ENCODE results near the gene KCTD4. TPM values are rescaled to one million over a fixed set of nuclear protein-coding genes. Genes with fewer than 3 reads are reported as not detected.
A peak's percentile ranks its signal among the peaks of the same experiment; 100 is the strongest.

Gene KCTD4
- total RNA-seq, 4 donors from 2014 or later: not detected

DNA sequence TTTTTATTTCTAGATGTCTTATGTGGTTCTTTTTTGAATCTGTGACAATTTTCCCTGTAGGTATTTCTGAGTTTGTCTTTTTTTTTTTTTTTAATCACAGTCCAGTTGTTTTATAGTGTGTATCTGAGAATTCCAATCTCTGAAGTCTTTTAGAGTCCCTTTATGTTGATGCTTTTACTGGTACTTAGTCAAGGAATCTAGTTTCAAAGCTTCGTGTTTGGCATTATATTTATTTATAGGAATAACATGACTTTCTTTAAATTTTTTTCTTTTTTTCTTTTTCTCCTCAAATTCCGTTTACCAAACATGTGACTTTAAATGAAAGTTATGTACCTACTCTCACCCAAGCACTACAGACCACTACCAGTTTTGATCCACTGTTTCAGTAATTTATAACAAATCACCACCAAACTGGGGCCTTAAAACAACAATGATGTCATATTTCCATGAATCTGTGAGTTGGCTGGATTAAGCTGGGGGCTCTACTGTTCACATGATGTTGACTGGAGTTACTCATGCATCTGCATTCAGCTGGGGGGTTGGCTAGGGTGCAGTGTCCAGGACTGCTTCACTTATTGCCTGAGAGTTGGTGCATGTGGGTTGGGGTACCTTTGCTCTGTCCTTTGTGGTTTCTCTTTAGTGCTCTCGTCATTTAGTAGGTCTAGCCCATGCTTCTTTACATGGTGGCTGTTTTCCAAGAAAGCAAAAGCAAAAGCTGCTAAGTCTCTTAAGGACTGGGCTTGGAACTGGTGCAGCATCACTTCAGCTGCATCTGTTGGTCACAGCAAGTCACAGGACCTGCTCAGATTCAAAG, 22.3 kb downstream of the KCTD4 start:
- in situ Hi-C loops (cut with MboI; ENCODE audit: low sequenced_read_pairs in 4 of 4): loop anchor here in 1 of 4 donors (10.0 kb wide), 1 partner anchor 56 kb away; no protein-coding TSS in a partner anchor
- ATAC-seq (no peak), DNase-seq (no peak)
- no peaks in the 10 kb centered on the region for H3K9me3 ChIP-seq
- no peaks in the 10 kb centered on the region for H3K27me3 ChIP-seq
- no peak overlapping the region for H3K4me3 ChIP-seq
- TF ChIP-seq, protein P1, sequence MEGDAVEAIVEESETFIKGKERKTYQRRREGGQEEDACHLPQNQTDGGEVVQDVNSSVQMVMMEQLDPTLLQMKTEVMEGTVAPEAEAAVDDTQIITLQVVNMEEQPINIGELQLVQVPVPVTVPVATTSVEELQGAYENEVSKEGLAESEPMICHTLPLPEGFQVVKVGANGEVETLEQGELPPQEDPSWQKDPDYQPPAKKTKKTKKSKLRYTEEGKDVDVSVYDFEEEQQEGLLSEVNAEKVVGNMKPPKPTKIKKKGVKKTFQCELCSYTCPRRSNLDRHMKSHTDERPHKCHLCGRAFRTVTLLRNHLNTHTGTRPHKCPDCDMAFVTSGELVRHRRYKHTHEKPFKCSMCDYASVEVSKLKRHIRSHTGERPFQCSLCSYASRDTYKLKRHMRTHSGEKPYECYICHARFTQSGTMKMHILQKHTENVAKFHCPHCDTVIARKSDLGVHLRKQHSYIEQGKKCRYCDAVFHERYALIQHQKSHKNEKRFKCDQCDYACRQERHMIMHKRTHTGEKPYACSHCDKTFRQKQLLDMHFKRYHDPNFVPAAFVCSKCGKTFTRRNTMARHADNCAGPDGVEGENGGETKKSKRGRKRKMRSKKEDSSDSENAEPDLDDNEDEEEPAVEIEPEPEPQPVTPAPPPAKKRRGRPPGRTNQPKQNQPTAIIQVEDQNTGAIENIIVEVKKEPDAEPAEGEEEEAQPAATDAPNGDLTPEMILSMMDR (IDR thresholded peaks at IDR 0.05 in 4 of 5, conservative IDR thresholded peaks at IDR 0.05 in 1 of 5): no peak
- no peak for TF ChIP-seq POLR2A (IDR thresholded peaks at IDR 0.05)
- H3K27ac ChIP-seq: no peak overlapping the region
- intact Hi-C loops (cut with DNase I; ENCODE audit: low total_unique reads): no loop called here
- H3K4me1 ChIP-seq: no peaks in the 10 kb centered on the region
- no peaks in the 10 kb centered on the region for H3K36me3 ChIP-seq

DNA sequence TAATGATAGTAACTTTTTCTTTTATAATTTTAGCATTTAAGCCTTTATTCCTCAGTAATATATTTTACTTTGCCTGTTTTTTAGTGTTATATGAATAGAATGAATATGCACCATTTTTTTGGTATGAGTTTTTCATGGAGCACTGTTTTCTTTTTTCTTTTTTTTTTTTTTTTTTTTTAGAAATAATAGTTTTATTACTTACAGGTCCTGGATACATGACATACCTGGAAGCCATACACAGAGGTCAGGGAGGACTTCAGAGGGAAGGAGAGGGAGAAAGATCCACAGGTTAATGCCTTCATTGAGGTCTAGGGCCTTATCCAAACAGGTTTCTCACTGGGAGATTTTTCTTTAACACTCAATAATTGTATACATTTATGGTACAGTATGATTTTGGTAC, 26.4 kb downstream of the KCTD4 start:
- Histone ChIP-seq H3K4me1 (no peaks in the 10 kb centered on the region), H3K4me3 (no peak overlapping the region), H3K9me3 (no peaks in the 10 kb centered on the region), H3K27me3 (no peaks in the 10 kb centered on the region), H3K36me3 (no peaks in the 10 kb centered on the region), H3K27ac (no peak overlapping the region)
- ATAC-seq: no peak
- TF ChIP-seq, protein P1 (IDR thresholded peaks at IDR 0.05 in 4 of 5, conservative IDR thresholded peaks at IDR 0.05 in 1 of 5): no peak
- no peak for TF ChIP-seq POLR2A (IDR thresholded peaks at IDR 0.05)
- DNase-seq: no peak
- intact Hi-C loops (cut with DNase I; ENCODE audit: low total_unique reads) (no loop called here), in situ Hi-C loops (cut with MboI; ENCODE audit: low sequenced_read_pairs in 4 of 4) (loop anchor here in 1 of 4 donors (10.0 kb wide), 1 partner anchor 60 kb away; no protein-coding TSS in a partner anchor)

DNA sequence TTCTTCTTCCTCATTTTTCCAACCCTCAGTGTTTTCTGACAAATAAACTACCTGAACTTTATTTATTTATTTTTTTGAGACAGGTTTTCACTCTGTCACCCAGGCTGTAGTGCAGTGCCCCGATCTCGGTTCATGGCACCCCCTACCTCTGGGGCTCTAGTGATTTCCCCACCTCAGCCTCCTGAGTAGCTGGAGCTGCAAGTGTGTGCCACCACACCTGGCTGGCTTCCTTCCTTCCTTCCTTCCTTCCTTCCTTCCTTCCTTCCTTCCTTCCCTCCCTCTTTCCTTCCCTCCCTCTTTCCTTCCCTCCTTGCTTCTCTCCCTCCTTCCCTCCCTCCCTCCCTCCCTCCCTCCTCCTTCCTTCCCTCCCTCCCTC, 32.3 kb downstream of the KCTD4 start:
- no peaks in the 10 kb centered on the region for H3K36me3 ChIP-seq
- H3K4me3 ChIP-seq: no peak overlapping the region
- no peak overlapping the region for H3K27ac ChIP-seq
- intact Hi-C loops (cut with DNase I; ENCODE audit: low total_unique reads): no loop called here
- TF ChIP-seq, protein P1 (IDR thresholded peaks at IDR 0.05 in 4 of 5, conservative IDR thresholded peaks at IDR 0.05 in 1 of 5): no peak
- TF ChIP-seq POLR2A (IDR thresholded peaks at IDR 0.05): no peak
- H3K4me1 ChIP-seq: no peaks in the 10 kb centered on the region
- in situ Hi-C loops (cut with MboI; ENCODE audit: low sequenced_read_pairs in 4 of 4): no loop called here
- no peak for ATAC-seq
- no peaks in the 10 kb centered on the region for H3K27me3 ChIP-seq
- no peak for DNase-seq
- H3K9me3 ChIP-seq: no peaks in the 10 kb centered on the region

DNA sequence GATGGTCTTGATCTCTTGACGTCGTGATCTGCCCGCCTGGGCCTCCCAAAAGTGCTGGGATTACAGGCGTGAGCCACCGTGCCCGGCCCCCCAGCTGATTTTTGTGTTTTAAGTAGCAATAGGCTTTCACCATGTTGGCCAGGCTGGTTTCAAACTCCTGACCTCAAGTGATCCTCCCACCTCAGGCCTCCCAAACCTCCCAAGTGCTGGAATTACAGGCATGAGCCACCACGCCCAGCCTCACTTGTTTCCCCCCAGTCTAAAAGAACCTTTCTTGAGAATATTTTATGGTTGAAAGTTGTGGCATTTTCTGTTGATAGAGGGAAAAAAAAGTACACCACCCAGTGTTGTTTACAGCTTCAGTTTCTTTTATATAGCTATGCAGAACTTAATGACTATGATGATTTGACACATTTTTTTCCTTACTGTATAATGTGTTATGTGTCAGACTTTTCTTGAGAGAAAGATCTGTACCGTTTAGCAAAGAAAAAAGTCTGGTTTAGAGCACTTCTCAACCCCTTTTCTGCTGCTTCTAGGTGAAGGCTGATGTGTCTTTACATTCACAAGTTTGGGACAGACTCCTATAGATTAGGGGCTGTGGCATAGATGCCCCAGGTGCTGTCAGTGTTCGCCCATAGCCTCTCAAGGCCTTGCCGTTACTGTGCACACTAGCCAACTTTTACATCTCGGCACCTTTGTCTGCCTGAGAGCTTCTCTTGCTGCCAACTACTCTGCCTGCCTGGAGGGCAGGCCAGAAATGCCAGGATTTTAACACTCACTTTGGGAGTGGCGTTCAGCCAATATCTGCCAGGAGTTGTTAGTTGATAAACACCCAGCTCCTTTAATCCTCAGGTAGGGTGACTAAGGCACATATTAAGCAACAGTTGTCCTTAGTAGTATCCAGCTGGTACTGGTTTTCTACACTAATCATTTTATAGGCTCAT, 33.0 kb downstream of the KCTD4 start:
- no peaks in the 10 kb centered on the region for H3K27me3 ChIP-seq
- intact Hi-C loops (cut with DNase I; ENCODE audit: low total_unique reads): no loop called here
- no peaks in the 10 kb centered on the region for H3K36me3 ChIP-seq
- no peak overlapping the region for H3K4me3 ChIP-seq
- ATAC-seq (peak; percentile 68 to 69), DNase-seq (peak in 1 of 2 donors; percentile 4)
- no peak overlapping the region for H3K27ac ChIP-seq
- no peaks in the 10 kb centered on the region for H3K4me1 ChIP-seq
- TF ChIP-seq, protein P1 (IDR thresholded peaks at IDR 0.05 in 4 of 5, conservative IDR thresholded peaks at IDR 0.05 in 1 of 5): no peak
- TF ChIP-seq POLR2A (IDR thresholded peaks at IDR 0.05): no peak
- no peaks in the 10 kb centered on the region for H3K9me3 ChIP-seq
- in situ Hi-C loops (cut with MboI; ENCODE audit: low sequenced_read_pairs in 4 of 4): no loop called here

Measured in gastrocnemius medialis (tissue), 4 donors.